HCT116 (cell line): ENCODE results near the gene LHX2. TPM values are rescaled to one million over a fixed set of nuclear protein-coding genes. Genes with fewer than 3 reads are reported as not detected.

Experiments used
- ATAC-seq: fragments of 200-7000 bp; cut with Tn5 transposase; 2 replicates; pipeline ENCODE4 v1.9.1; 2020; ENCODE audit warnings: mild to moderate bottlenecking, moderate library complexity
- BruUV-seq: library from RNA; stranded (reverse); fragments of 400-500 nt; replicated peaks from 2 replicates; lab custom pipeline; 2021; lab: Mats Ljungman, UMichigan
- CTCF ChIA-PET: fragments of 300-600 bp; sonication (Branson Sonifier 250); formaldehyde crosslinking; loops from one replicate; lab custom pipeline; 2021; ENCODE audit warnings: antibody characterized with exemption; lab: Charles Lee
- POLR2A ChIA-PET: fragments of 300-600, 350-600 bp; sonication (Branson Sonifier 250); formaldehyde crosslinking; loops from one replicate; lab custom pipeline; 2021; ENCODE audit warnings: antibody characterized with exemption; lab: Charles Lee
- RAD21 ChIA-PET, 2 experiments: fragments of 300-600 bp; sonication (Branson Sonifier 250); formaldehyde crosslinking; loops; one replicate each; lab custom pipeline; 2023; ENCODE audit warnings: low total read pairs in 2 of 2; ENCODE audit not compliant: uncharacterized antibody in 2 of 2, unreplicated experiment in 2 of 2, low non-redundant PET in 1 of 2; lab: Charles Lee
- DNase-seq: peaks from one replicate; pipeline ENCODE4 v3.0.0-alpha.2; 2010; ENCODE audit warnings: low read depth, low spot score
- H2AFZ ChIP-seq: fragments of 200-600 bp; shearing (Covaris generic), sonication (generic); 2 replicates; pipeline ENCODE4 v1.6.1; 2017; ENCODE audit warnings: low read depth, mixed run types, mixed read lengths, antibody characterized with exemption, low read length; ENCODE audit not compliant: poor library complexity, severe bottlenecking
- H3K27ac ChIP-seq: 2 replicates; pipeline ENCODE4 v1.5.1; 2012; ENCODE audit warnings: low read depth, low read length
- H3K27me3 ChIP-seq: fragments of 200-600 bp; sonication (generic); 2 replicates; pipeline ENCODE4 v1.6.1; 2016; ENCODE audit warnings: mixed run types, low read length, mixed read lengths; ENCODE audit not compliant: insufficient read depth
- H3K36me3 ChIP-seq, 2 experiments: fragments of 200-500 bp in 1 of 2; fragments of 200-600 bp in 1 of 2; sonication (Bioruptor generic) in 1 of 2; sonication (generic) in 1 of 2; 2 replicates each; pipeline versions ENCODE4 v1.5.1 to v1.6.1; 2014 to 2016; ENCODE audit warnings: low read length in 2 of 2, inconsistent platforms in 1 of 2, mixed read lengths in 1 of 2, mixed run types in 1 of 2; ENCODE audit not compliant: insufficient read depth in 2 of 2, control insufficient read depth in 1 of 2
- H3K4me1 ChIP-seq, 2 experiments: fragments of 200-600 bp in 1 of 2; sonication (generic) in 1 of 2; 2 replicates each; pipeline versions ENCODE4 v1.5.1 to v1.6.1; 2012 to 2017; ENCODE audit warnings: low read length in 2 of 2, inconsistent platforms in 1 of 2, mild to moderate bottlenecking in 1 of 2, mixed read lengths in 1 of 2, mixed run types in 1 of 2, moderate library complexity in 1 of 2; ENCODE audit not compliant: insufficient read depth in 2 of 2, control insufficient read depth in 1 of 2
- H3K4me2 ChIP-seq: fragments of 200-600 bp; sonication (generic); 2 replicates; pipeline ENCODE4 v1.6.1; 2017; ENCODE audit warnings: mixed run types, low read length, mixed read lengths
- H3K4me3 ChIP-seq, 2 experiments: fragments of 200-600 bp in 1 of 2; sonication (generic) in 1 of 2; replicated peaks in 1 of 2; 2 replicates each; pipeline ENCODE4 v1.5.1; 2011 to 2016; ENCODE audit warnings: low read length in 2 of 2, control low read depth in 1 of 2, low read depth in 1 of 2, mild to moderate bottlenecking in 1 of 2, mixed read lengths in 1 of 2, mixed run types in 1 of 2
- H3K79me2 ChIP-seq: fragments of 200-600 bp; sonication (generic); 2 replicates; pipeline ENCODE4 v1.6.1; 2017; ENCODE audit warnings: mild to moderate bottlenecking, mixed run types, low read length, moderate library complexity, mixed read lengths; ENCODE audit not compliant: insufficient read depth
- H3K9ac ChIP-seq: fragments of 200-600 bp; sonication (generic); 2 replicates; pipeline ENCODE4 v1.6.1; 2016; ENCODE audit warnings: low read length, mixed read lengths
- H3K9me2 ChIP-seq: fragments of 200-600 bp; sonication (generic), shearing (Covaris generic); 2 replicates; pipeline ENCODE4 v1.6.1; 2017; ENCODE audit warnings: mixed run types, mild to moderate bottlenecking, moderate library complexity; ENCODE audit not compliant: insufficient read depth
- H3K9me3 ChIP-seq, 2 experiments: fragments of 200-500 bp in 1 of 2; fragments of 200-600 bp in 1 of 2; sonication (Bioruptor generic) in 1 of 2; sonication (generic) in 1 of 2; 2 replicates each; pipeline ENCODE4 v1.6.1; 2014 to 2017; ENCODE audit warnings: low read length in 2 of 2, mixed read lengths in 2 of 2, inconsistent platforms in 1 of 2, low read depth in 1 of 2, mild to moderate bottlenecking in 1 of 2, mixed run types in 1 of 2, moderate library complexity in 1 of 2; ENCODE audit not compliant: control insufficient read depth in 1 of 2, insufficient read depth in 1 of 2
- H4K20me1 ChIP-seq: fragments of 200-600 bp; sonication (generic), shearing (Covaris generic); 2 replicates; pipeline ENCODE4 v1.6.1; 2017; ENCODE audit warnings: mixed run types, mild to moderate bottlenecking, moderate library complexity; ENCODE audit not compliant: insufficient read depth
- CBX3 ChIP-seq: IDR thresholded peaks from 2 replicates; pipeline ENCODE4 v1.6.1; 2012; ENCODE audit warnings: low read depth
- CEBPB ChIP-seq: IDR thresholded peaks from 2 replicates; pipeline ENCODE4 v1.6.1; 2012; ENCODE audit warnings: low read depth
- EGR1 ChIP-seq: IDR thresholded peaks from 2 replicates; pipeline ENCODE4 v1.6.1; 2012; ENCODE audit warnings: low read depth
- ELF1 ChIP-seq: IDR thresholded peaks from 2 replicates; pipeline ENCODE4 v1.6.1; 2012; ENCODE audit warnings: low read depth, borderline replicate concordance
- EZH2 ChIP-seq: fragments of 200-600 bp; sonication (generic); IDR thresholded peaks from 2 replicates; pipeline ENCODE4 v1.6.1; 2017; ENCODE audit warnings: antibody characterized with exemption, mixed run types
- EZH2phosphoT487 ChIP-seq: fragments of 200-600 bp; IDR thresholded peaks from 2 replicates; pipeline ENCODE4 v1.6.1; 2018; ENCODE audit warnings: antibody characterized with exemption, borderline replicate concordance
- FOSL1 ChIP-seq: IDR thresholded peaks from 2 replicates; pipeline ENCODE4 v1.6.1; 2012; ENCODE audit warnings: low read depth
- JUND ChIP-seq: IDR thresholded peaks from 2 replicates; pipeline ENCODE4 v1.6.1; 2012
- POLR2A ChIP-seq: IDR thresholded peaks from 2 replicates; pipeline ENCODE4 v1.7.0; 2011; ENCODE audit warnings: borderline replicate concordance; ENCODE audit not compliant: insufficient read depth, insufficient read length; ENCODE audit errors: extremely low read depth
- POLR2AphosphoS5 ChIP-seq: IDR thresholded peaks from 2 replicates; pipeline ENCODE4 v1.6.1; 2011; ENCODE audit warnings: mild to moderate bottlenecking, low read depth, low read length, moderate library complexity
- RAD21 ChIP-seq: IDR thresholded peaks from 2 replicates; pipeline ENCODE4 v1.6.1; 2012; ENCODE audit warnings: low read depth, mild to moderate bottlenecking
- SIN3A ChIP-seq: IDR thresholded peaks from 2 replicates; pipeline ENCODE4 v1.6.1; 2012; ENCODE audit warnings: low read depth
- SP1 ChIP-seq: IDR thresholded peaks from 2 replicates; pipeline ENCODE4 v1.6.1; 2012; ENCODE audit warnings: low read depth
- SRF ChIP-seq: IDR thresholded peaks from 2 replicates; pipeline ENCODE4 v1.6.1; 2012; ENCODE audit warnings: low read depth
- TCF7L2 ChIP-seq: IDR thresholded peaks from 2 replicates; pipeline ENCODE4 v1.7.0; 2011; ENCODE audit warnings: borderline replicate concordance, inconsistent platforms; ENCODE audit not compliant: insufficient read depth, insufficient read length; ENCODE audit errors: extremely low read depth
- YY1 ChIP-seq: IDR thresholded peaks from 2 replicates; pipeline ENCODE4 v1.6.1; 2011; ENCODE audit warnings: low read length, low read depth, moderate library complexity, mild to moderate bottlenecking; ENCODE audit not compliant: insufficient replicate concordance; ENCODE audit errors: extremely low read depth
- ZFX ChIP-seq: fragments of 450-650 bp; IDR thresholded peaks from 2 replicates; pipeline ENCODE4 v1.6.1; 2017
- ZNF274 ChIP-seq: fragments of 200-500 bp; sonication (Bioruptor generic); IDR thresholded peaks from 2 replicates; pipeline ENCODE4 v1.6.1; 2014; ENCODE audit warnings: mild to moderate bottlenecking, low read depth, low read length, inconsistent platforms
- intact Hi-C: fragments of 100-400 bp; cut with micrococcal nuclease; formaldehyde crosslinking; loops from 2 replicates; pipeline ENCODE4 v1.10.0; 2022
- total RNA-seq: library from RNA; stranded (reverse); gene quantifications from one replicate; pipeline ENCODE4 v1.2.1, GENCODE V29; 2021; ENCODE audit not compliant: unreplicated experiment
- TF ChIP-seq, protein P1 (sequence below): IDR thresholded peaks from 2 replicates; pipeline ENCODE4 v1.6.1; 2011; ENCODE audit warnings: mild to moderate bottlenecking, low read length, moderate library complexity; ENCODE audit not compliant: insufficient replicate concordance; ENCODE audit errors: extremely low read depth
- TF ChIP-seq, protein P2 (sequence below): IDR thresholded peaks from 2 replicates; pipeline ENCODE4 v1.6.1; 2012; ENCODE audit warnings: low read depth
- TF ChIP-seq, protein P3 (sequence below): IDR thresholded peaks from 2 replicates; pipeline ENCODE4 v1.6.1; 2012
- TF ChIP-seq, protein P4 (sequence below): IDR thresholded peaks from 2 replicates; pipeline ENCODE4 v1.6.1; 2012

The LHX2 gene
- total RNA-seq, 1 experiment from 2014 or later, result 10.2 TPM

DNA sequence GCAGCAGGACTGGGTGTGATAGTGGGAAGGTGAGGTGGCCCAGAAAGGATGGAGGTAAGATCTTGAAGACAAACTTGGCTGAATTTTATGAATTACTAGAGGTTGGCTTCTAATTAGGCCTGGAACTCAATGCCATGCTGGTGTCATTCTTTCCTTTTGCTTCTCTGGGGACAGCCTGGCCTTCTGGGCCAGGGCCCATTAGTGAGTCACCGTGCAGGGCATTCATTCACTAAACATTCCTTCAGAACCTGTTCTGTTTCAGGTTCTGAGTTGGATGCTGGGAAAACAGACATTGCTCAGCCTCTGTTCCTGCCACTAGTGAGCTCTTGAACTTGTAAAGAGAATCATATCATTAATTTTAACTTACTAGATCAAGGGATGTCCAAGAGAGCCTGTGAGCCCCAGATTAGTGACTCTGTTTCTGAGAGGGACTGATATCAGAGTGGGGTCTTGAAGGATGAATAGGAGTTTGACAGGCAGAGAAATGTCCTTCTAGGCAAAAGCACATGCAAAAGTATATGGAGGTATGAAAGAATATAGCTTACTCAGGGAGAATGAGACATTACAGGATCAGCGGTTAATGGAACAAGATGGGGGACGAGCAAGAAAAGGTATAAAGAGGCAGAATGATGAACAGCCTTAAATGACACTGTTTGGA is 66.5 kb downstream of the LHX2 start:
- H3K4me3 ChIP-seq, result peak overlapping the region in 1 of 2 experiments; percentile 4; a peak in 1 of 4 replicates
- no peaks in the 10 kb centered on the region for H3K79me2 ChIP-seq
- ATAC-seq (peak; percentile 69), DNase-seq (peak; percentile 44)
- ChIA-PET CTCF (interaction anchor here (1.2 kb wide), 1 partner anchor 39 kb away, joined by 3 read pairs; no protein-coding TSS in a partner anchor), POLR2A (no interaction called here), RAD21 (no interaction called here)
- H3K36me3 ChIP-seq, result no peaks in the 10 kb centered on the region
- H3K4me2 ChIP-seq, result peak overlapping the region; percentile 62
- no peaks in the 10 kb centered on the region for H3K9me2 ChIP-seq
- peaks cover 22 to 46% of the 10 kb centered on the region in 2 experiments for H3K4me1 ChIP-seq
- no peaks in the 10 kb centered on the region for H3K27me3 ChIP-seq
- peak overlapping the region; percentile 42 for H2AFZ ChIP-seq
- intact Hi-C loops, result no loop called here
- peak overlapping the region; percentile 23 for H3K9ac ChIP-seq
- H3K27ac ChIP-seq, result peak overlapping the region; percentile 21; the same call in 1 of the 2 replicates
- BruUV-seq, result no TSS peak
- no peaks in the 10 kb centered on the region for H3K9me3 ChIP-seq
- no peaks in the 10 kb centered on the region for H4K20me1 ChIP-seq
- TF ChIP-seq JUND, result peak; percentile 74
- TF ChIP-seq, protein P1, sequence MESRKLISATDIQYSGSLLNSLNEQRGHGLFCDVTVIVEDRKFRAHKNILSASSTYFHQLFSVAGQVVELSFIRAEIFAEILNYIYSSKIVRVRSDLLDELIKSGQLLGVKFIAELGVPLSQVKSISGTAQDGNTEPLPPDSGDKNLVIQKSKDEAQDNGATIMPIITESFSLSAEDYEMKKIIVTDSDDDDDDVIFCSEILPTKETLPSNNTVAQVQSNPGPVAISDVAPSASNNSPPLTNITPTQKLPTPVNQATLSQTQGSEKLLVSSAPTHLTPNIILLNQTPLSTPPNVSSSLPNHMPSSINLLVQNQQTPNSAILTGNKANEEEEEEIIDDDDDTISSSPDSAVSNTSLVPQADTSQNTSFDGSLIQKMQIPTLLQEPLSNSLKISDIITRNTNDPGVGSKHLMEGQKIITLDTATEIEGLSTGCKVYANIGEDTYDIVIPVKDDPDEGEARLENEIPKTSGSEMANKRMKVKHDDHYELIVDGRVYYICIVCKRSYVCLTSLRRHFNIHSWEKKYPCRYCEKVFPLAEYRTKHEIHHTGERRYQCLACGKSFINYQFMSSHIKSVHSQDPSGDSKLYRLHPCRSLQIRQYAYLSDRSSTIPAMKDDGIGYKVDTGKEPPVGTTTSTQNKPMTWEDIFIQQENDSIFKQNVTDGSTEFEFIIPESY, result no peak
- TF ChIP-seq SRF, result peak; percentile 39; the same call in 1 of the 2 replicates
- TF ChIP-seq, protein P2, sequence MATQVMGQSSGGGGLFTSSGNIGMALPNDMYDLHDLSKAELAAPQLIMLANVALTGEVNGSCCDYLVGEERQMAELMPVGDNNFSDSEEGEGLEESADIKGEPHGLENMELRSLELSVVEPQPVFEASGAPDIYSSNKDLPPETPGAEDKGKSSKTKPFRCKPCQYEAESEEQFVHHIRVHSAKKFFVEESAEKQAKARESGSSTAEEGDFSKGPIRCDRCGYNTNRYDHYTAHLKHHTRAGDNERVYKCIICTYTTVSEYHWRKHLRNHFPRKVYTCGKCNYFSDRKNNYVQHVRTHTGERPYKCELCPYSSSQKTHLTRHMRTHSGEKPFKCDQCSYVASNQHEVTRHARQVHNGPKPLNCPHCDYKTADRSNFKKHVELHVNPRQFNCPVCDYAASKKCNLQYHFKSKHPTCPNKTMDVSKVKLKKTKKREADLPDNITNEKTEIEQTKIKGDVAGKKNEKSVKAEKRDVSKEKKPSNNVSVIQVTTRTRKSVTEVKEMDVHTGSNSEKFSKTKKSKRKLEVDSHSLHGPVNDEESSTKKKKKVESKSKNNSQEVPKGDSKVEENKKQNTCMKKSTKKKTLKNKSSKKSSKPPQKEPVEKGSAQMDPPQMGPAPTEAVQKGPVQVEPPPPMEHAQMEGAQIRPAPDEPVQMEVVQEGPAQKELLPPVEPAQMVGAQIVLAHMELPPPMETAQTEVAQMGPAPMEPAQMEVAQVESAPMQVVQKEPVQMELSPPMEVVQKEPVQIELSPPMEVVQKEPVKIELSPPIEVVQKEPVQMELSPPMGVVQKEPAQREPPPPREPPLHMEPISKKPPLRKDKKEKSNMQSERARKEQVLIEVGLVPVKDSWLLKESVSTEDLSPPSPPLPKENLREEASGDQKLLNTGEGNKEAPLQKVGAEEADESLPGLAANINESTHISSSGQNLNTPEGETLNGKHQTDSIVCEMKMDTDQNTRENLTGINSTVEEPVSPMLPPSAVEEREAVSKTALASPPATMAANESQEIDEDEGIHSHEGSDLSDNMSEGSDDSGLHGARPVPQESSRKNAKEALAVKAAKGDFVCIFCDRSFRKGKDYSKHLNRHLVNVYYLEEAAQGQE, result no peak
- TF ChIP-seq ZNF274, result no peak
- TF ChIP-seq SIN3A, result no peak
- TF ChIP-seq ELF1, result no peak
- TF ChIP-seq EGR1, result 0 out of 2 replicates have a peak, but pooled peaks have one; percentile 9
- TF ChIP-seq YY1, result no peak
- TF ChIP-seq TCF7L2, result no peak
- TF ChIP-seq ZFX, result peak; percentile 16; the same call in 1 of the 2 replicates
- TF ChIP-seq SP1, result peak; percentile 59
- 0 out of 2 replicates have a peak, but pooled peaks have one; percentile 72 for TF ChIP-seq CBX3
- TF ChIP-seq, protein P3, sequence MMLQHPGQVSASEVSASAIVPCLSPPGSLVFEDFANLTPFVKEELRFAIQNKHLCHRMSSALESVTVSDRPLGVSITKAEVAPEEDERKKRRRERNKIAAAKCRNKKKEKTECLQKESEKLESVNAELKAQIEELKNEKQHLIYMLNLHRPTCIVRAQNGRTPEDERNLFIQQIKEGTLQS, result no peak
- TF ChIP-seq POLR2AphosphoS5, result no peak
- TF ChIP-seq EZH2phosphoT487, result no peak
- peak; percentile 71 for TF ChIP-seq FOSL1
- TF ChIP-seq RAD21, result 0 out of 2 replicates have a peak, but pooled peaks have one; percentile 4
- TF ChIP-seq, protein P4, sequence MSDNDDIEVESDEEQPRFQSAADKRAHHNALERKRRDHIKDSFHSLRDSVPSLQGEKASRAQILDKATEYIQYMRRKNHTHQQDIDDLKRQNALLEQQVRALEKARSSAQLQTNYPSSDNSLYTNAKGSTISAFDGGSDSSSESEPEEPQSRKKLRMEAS, result peak; percentile 32; the same call in 1 of the 2 replicates
- no peak for TF ChIP-seq POLR2A
- TF ChIP-seq EZH2, result no peak
- no peak for TF ChIP-seq CEBPB
